Spleen (tissue), 11 donors: Measurements from ENCODE around the gene BNC2. TPM values are rescaled to one million over a fixed set of nuclear protein-coding genes. Genes with fewer than 3 reads are reported as not detected.

Experiments
- DNase-seq: peaks from one replicate; pipeline ENCODE4 v3.0.0-alpha.2; 2020
- H3K27ac ChIP-seq, 8 donors: fragments of 200-600 bp; sonication (generic) in 7 of 8; 1 replicate in 4 of 8; 2 replicates in 4 of 8; pipeline versions ENCODE4 v1.5.0 to v1.8.0; 2016 to 2021; ENCODE audit warnings: inconsistent platforms in 4 of 8, mild to moderate bottlenecking in 4 of 8, moderate library complexity in 1 of 8
- H3K27me3 ChIP-seq, 7 donors: fragments of 200-600 bp; sonication (generic) in 6 of 7; replicated peaks in 1 of 7; 1 replicate in 4 of 7; 2 replicates in 3 of 7; pipeline versions ENCODE4 v1.5.0 to v1.8.0; 2016 to 2021; ENCODE audit warnings: inconsistent platforms in 3 of 7, mild to moderate bottlenecking in 1 of 7
- H3K36me3 ChIP-seq, 6 donors: fragments of 200-600 bp; sonication (generic) in 5 of 6; 1 replicate in 4 of 6; 2 replicates in 2 of 6; pipeline versions ENCODE4 v1.5.0 to v1.8.0; 2016 to 2021; ENCODE audit warnings: inconsistent platforms in 2 of 6
- H3K4me1 ChIP-seq, 6 donors: fragments of 200-600 bp; sonication (generic) in 5 of 6; 1 replicate in 3 of 6; 2 replicates in 3 of 6; pipeline versions ENCODE4 v1.5.0 to v1.8.0; 2016 to 2021; ENCODE audit warnings: inconsistent platforms in 3 of 6
- H3K4me3 ChIP-seq, 8 donors: fragments of 200-600 bp; sonication (generic) in 7 of 8; 1 replicate in 4 of 8; 2 replicates in 4 of 8; pipeline versions ENCODE4 v1.5.0 to v1.8.0; 2016 to 2021; ENCODE audit warnings: inconsistent platforms in 4 of 8, mild to moderate bottlenecking in 4 of 8, moderate library complexity in 2 of 8
- H3K9me3 ChIP-seq, 8 donors: fragments of 200-600 bp; sonication (generic) in 7 of 8; 1 replicate in 4 of 8; 2 replicates in 4 of 8; pipeline versions ENCODE4 v1.5.0 to v1.8.0; 2016 to 2021; ENCODE audit warnings: inconsistent platforms in 4 of 8
- POLR2A ChIP-seq, 3 donors: fragments of 450-650 bp; IDR thresholded peaks; one replicate each; pipeline ENCODE4 v1.5.1; 2017; ENCODE audit warnings: antibody characterized with exemption in 3 of 3, mild to moderate bottlenecking in 1 of 3
- POLR2AphosphoS5 ChIP-seq, 3 donors: sonication (generic); formaldehyde crosslinking; IDR thresholded peaks; one replicate each; pipeline ENCODE4 v1.5.1; 2017; ENCODE audit warnings: antibody characterized with exemption in 3 of 3
- WGBS, 5 donors: extraction: QIAGEN DNeasy Blood & Tissue Kit in 3 of 5; methylation state at CpG; one replicate each; pipeline versions ENCODE4 v1.1.5 to v1.1.7; 2013 to 2018; 5-methylcytosine and 5-hydroxymethylcytosine counted together
- intact Hi-C: fragments of 100-400 bp; cut with DNase I; formaldehyde crosslinking; loops from one replicate; pipeline ENCODE4 v1.15.0; 2023; ENCODE audit warnings: low total_unique reads
- polyA plus RNA-seq, 3 donors: library from polyadenylated mRNA; stranded (reverse); fragments of 200-250 nt; gene quantifications; one replicate each; pipeline ENCODE4 v1.2.1, GENCODE V29; 2013
- total RNA-seq, 7 donors: library from RNA; depleted of rRNA in 3 of 7; stranded (reverse); fragments of >200 nt in 3 of 7; fragmentation: NEBNext Ultra II Directional in 4 of 7; extraction: Animal tissue kit (Norgen Biotek cat#: 25700) in 4 of 7; gene quantifications; one replicate each; pipeline versions ENCODE4 v1.1.0 to v1.2.1, GENCODE V29; 2016 to 2021
- TF ChIP-seq, protein P1 (sequence below), 11 experiments: fragments of 200-600 bp in 7 of 11; fragments of 450-650 bp in 4 of 11; sonication (generic) in 4 of 11; IDR thresholded peaks in 8 of 11; conservative IDR thresholded peaks in 3 of 11; 1 replicate in 7 of 11; 2 replicates in 4 of 11; pipeline versions ENCODE4 v1.4.0 to v1.8.0; 2016 to 2021; ENCODE audit warnings: antibody characterized with exemption in 11 of 11, inconsistent platforms in 4 of 11, mild to moderate bottlenecking in 1 of 11
- donor health status: healthy with polysubstance abuse.
- donor health status: DM: no; HTN: no; CAD: no; lungs with moderate emphysema.
- donor health status: DM: no; HTN: no; CAD: no.
- donor health status: Bipolar disorder and iron deficiency.
- donor health status: healthy.
- donor health status: DM: no; HTN: no; CAD: no.
- donor health status: DM: yes; HTN: yes; CAD: no.

BNC2 gene
- total and polyA plus RNA-seq, 10 donors, result 0.07 to 4.3 (median 1.3) TPM

- WGBS, 5 donors, result 80 to 95% (median 90%) methylated on average over 5 of the region's 5 CpGs
- no peaks in the 10 kb centered on the region for H3K27me3 ChIP-seq
- no peaks in the 10 kb centered on the region for H3K4me1 ChIP-seq
- DNase-seq, result no peak
- TF ChIP-seq, protein P1, sequence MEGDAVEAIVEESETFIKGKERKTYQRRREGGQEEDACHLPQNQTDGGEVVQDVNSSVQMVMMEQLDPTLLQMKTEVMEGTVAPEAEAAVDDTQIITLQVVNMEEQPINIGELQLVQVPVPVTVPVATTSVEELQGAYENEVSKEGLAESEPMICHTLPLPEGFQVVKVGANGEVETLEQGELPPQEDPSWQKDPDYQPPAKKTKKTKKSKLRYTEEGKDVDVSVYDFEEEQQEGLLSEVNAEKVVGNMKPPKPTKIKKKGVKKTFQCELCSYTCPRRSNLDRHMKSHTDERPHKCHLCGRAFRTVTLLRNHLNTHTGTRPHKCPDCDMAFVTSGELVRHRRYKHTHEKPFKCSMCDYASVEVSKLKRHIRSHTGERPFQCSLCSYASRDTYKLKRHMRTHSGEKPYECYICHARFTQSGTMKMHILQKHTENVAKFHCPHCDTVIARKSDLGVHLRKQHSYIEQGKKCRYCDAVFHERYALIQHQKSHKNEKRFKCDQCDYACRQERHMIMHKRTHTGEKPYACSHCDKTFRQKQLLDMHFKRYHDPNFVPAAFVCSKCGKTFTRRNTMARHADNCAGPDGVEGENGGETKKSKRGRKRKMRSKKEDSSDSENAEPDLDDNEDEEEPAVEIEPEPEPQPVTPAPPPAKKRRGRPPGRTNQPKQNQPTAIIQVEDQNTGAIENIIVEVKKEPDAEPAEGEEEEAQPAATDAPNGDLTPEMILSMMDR (IDR thresholded peaks at IDR 0.05 in 8 of 11, conservative IDR thresholded peaks at IDR 0.05 in 3 of 11), result no peak
- no peak for TF ChIP-seq POLR2A (IDR thresholded peaks at IDR 0.05)
- TF ChIP-seq POLR2AphosphoS5 (IDR thresholded peaks at IDR 0.05), result no peak
- H3K36me3 ChIP-seq, result no peaks in the 10 kb centered on the region
- no peak overlapping the region for H3K4me3 ChIP-seq
- intact Hi-C loops, result no loop called here
- no peaks in the 10 kb centered on the region for H3K9me3 ChIP-seq
- H3K27ac ChIP-seq, result no peak overlapping the region
Measured at GRCh38 chr9:16687678-16688369, 182.6 kb downstream of the BNC2 start.

DNA sequence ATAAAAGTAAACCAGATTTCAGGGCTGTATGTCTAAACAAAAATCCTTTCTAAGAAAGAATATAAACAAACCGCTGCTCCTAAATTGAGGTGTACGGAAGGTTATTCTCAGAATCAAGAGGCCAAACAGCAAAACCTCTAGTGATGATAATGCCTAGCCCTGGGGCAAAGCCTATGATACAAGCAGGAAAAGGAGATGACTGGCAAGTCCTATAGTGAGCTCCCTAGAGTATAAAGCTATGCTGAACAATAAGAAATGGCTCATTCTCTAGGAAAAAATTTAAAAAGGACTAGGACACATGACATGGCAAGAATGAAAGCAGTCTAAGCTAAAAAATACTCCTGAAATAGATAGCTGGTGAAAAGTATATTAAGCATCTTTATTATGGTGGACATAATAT is 187.1 kb downstream of the BNC2 start:
- DNase-seq, result no peak
- H3K27ac ChIP-seq, result no peak overlapping the region
- H3K27me3 ChIP-seq, result no peaks in the 10 kb centered on the region
- TF ChIP-seq, protein P1 (IDR thresholded peaks at IDR 0.05 in 8 of 11, conservative IDR thresholded peaks at IDR 0.05 in 3 of 11), result no peak
- TF ChIP-seq POLR2AphosphoS5 (IDR thresholded peaks at IDR 0.05) (no peak), POLR2A (IDR thresholded peaks at IDR 0.05) (no peak)
- no peaks in the 10 kb centered on the region for H3K9me3 ChIP-seq
- H3K4me1 ChIP-seq, result no peaks in the 10 kb centered on the region
- H3K4me3 ChIP-seq, result no peak overlapping the region
- no peaks in the 10 kb centered on the region for H3K36me3 ChIP-seq
- WGBS, 5 donors, result 88 to 97% (median 89%) methylated on average over 2 of the region's 2 CpGs
- intact Hi-C loops, result no loop called here

- Histone ChIP-seq H3K27me3 (no peaks in the 10 kb centered on the region), H3K36me3 (no peaks in the 10 kb centered on the region), H3K4me3 (no peak overlapping the region), H3K27ac (no peak overlapping the region), H3K4me1 (no peaks in the 10 kb centered on the region), H3K9me3 (no peaks in the 10 kb centered on the region)
- intact Hi-C loops, result no loop called here
- TF ChIP-seq, protein P1 (IDR thresholded peaks at IDR 0.05 in 8 of 11, conservative IDR thresholded peaks at IDR 0.05 in 3 of 11), result no peak
- TF ChIP-seq POLR2AphosphoS5 (IDR thresholded peaks at IDR 0.05) (no peak), POLR2A (IDR thresholded peaks at IDR 0.05) (no peak)
- no peak for DNase-seq
- 68 to 88% (median 81%) methylated on average over 7 of the region's 7 CpGs for WGBS, 5 donors
Measured at GRCh38 chr9:16682273-16682672, 188.2 kb downstream of the BNC2 start.

- H3K27me3 ChIP-seq, result no peaks in the 10 kb centered on the region
- intact Hi-C loops, result no loop called here
- H3K36me3 ChIP-seq, result no peaks in the 10 kb centered on the region
- WGBS, 5 donors, result 68 to 85% (median 80%) methylated on average over 7 of the region's 7 CpGs
- no peak for TF ChIP-seq POLR2AphosphoS5 (IDR thresholded peaks at IDR 0.05)
- no peak for TF ChIP-seq POLR2A (IDR thresholded peaks at IDR 0.05)
- TF ChIP-seq, protein P1 (IDR thresholded peaks at IDR 0.05 in 8 of 11, conservative IDR thresholded peaks at IDR 0.05 in 3 of 11), result no peak
- H3K4me3 ChIP-seq, result no peak overlapping the region
- DNase-seq, result no peak
- H3K27ac ChIP-seq, result no peak overlapping the region
- no peaks in the 10 kb centered on the region for H3K9me3 ChIP-seq
- no peaks in the 10 kb centered on the region for H3K4me1 ChIP-seq
Measured at GRCh38 chr9:16681652-16681987, 188.8 kb downstream of the BNC2 start.
